ENCODE data around the gene GP1BB. TPM values are rescaled to one million over a fixed set of nuclear protein-coding genes. Genes with fewer than 3 reads are reported as not detected.

GP1BB gene
- polyA plus RNA-seq, 1 of the 3 experiments (the other 2 are of a cell fraction) = 1.5 TPM

DNA sequence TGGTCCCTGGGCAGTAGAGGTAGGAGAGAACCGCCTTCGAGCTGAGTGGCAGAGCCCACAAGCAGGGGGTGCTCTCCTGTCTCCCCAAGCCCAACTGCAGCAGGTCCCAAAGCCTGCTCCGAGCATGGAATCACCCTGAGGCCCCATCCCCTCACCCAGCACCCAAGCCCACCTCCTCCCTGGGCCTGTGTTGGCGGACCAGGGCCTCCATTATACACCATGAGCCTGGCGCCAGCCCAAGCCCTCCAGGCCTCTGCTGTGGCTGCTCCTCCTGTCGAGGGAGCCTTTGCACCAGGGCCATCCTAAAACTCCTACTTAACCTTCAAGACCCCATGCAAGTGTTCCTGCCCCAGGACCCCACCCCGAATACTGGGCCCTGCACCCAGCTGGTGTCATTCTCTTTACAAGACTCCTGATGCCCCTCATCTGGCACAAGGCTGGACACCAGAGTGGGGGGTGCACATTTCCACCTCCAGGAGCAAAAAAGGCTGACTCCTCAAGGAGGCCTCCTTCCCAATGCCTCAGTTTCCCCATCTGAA, 16.6 kb downstream of the GP1BB start:
- H3K9me3 ChIP-seq = no peaks in the 10 kb centered on the region
- CTCF ChIA-PET = interaction anchor here (1.4 to 5.1 kb wide), 4 partner anchors 9 to 208 kb away, joined by 5 to 49 read pairs (median 7); no protein-coding TSS in a partner anchor
- WGBS (ENCODE audit: low lambda C conversion rate) = 76% methylated on average over 4 of the region's 7 CpGs

DNA sequence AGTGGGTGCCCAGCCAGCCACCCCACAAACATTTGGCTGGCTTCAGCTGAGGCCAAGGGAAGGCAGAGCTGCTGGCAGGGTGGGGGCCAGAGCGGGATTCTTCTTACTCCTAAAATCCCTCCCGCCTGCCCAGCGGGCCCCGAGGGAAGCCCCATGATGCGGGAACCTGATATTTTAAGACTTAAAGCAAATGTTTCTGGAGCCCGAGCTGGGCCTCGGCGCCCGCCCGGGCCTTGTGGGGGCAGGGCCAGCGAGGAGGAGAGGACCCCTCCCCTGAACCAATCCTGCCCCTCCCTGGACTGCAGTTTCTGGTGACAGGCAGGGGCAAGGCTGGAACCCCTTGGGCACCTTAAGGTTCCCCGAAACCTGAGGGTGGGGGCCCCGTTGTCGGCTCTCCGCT, 17.2 kb downstream of the GP1BB start:
- no peak for TF ChIP-seq NRF1 (IDR thresholded peaks at IDR 0.05; ENCODE audit: low read depth, low read length)
- TF ChIP-seq, protein P1, sequence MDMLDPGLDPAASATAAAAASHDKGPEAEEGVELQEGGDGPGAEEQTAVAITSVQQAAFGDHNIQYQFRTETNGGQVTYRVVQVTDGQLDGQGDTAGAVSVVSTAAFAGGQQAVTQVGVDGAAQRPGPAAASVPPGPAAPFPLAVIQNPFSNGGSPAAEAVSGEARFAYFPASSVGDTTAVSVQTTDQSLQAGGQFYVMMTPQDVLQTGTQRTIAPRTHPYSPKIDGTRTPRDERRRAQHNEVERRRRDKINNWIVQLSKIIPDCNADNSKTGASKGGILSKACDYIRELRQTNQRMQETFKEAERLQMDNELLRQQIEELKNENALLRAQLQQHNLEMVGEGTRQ (IDR thresholded peaks at IDR 0.05; ENCODE audit: borderline replicate concordance, low read depth, low read length) = no peak
- no peak for TF ChIP-seq RCOR1 (IDR thresholded peaks at IDR 0.05; ENCODE audit: low read length)
- no peak for TF ChIP-seq POLR2AphosphoS5 (IDR thresholded peaks at IDR 0.05; ENCODE audit: low read depth, low read length)
- TF ChIP-seq, protein P2, sequence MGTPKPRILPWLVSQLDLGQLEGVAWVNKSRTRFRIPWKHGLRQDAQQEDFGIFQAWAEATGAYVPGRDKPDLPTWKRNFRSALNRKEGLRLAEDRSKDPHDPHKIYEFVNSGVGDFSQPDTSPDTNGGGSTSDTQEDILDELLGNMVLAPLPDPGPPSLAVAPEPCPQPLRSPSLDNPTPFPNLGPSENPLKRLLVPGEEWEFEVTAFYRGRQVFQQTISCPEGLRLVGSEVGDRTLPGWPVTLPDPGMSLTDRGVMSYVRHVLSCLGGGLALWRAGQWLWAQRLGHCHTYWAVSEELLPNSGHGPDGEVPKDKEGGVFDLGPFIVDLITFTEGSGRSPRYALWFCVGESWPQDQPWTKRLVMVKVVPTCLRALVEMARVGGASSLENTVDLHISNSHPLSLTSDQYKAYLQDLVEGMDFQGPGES (IDR thresholded peaks at IDR 0.05; ENCODE audit: low read depth, low read length) = no peak
- no peak for TF ChIP-seq TEAD4 (IDR thresholded peaks at IDR 0.05; ENCODE audit: borderline replicate concordance, insufficient read depth)
- TF ChIP-seq SIN3A (IDR thresholded peaks at IDR 0.05; ENCODE audit: borderline replicate concordance, low read depth, low read length) = no peak
- TF ChIP-seq RFX5 (IDR thresholded peaks at IDR 0.05; ENCODE audit: low read length) = no peak
- no peak for TF ChIP-seq RAD21 (IDR thresholded peaks at IDR 0.05; ENCODE audit: low read length)
- H3K27me3 ChIP-seq (ENCODE audit: insufficient read depth) = no peaks in the 10 kb centered on the region
- H3F3A ChIP-seq (replicated peaks; ENCODE audit: insufficient read depth) = no peaks in the 10 kb centered on the region
- POLR2A ChIA-PET = no interaction called here
- WGBS (ENCODE audit: low lambda C conversion rate) = 87% methylated on average over 3 of the region's 15 CpGs
- H3K9me2 ChIP-seq = no peaks in the 10 kb centered on the region
- H3K79me2 ChIP-seq (ENCODE audit: insufficient read depth) = no peaks in the 10 kb centered on the region
- DNase-seq = no peak
- H2AFZ ChIP-seq (ENCODE audit: low read depth) = no peak overlapping the region
- H3K4me2 ChIP-seq = no peak overlapping the region
- H3K4me1 ChIP-seq (ENCODE audit: control insufficient read depth in 1 of 2, insufficient read depth in 2 of 2, low read depth in 1 of 2, low read length in 1 of 2) = peaks cover 0 to 12% of the 10 kb centered on the region in 2 experiments; a peak in 1 of 4 replicates
- no peak overlapping the region for H3K27ac ChIP-seq (ENCODE audit: low read depth in 2 of 2, low read length in 1 of 2)
- CTCF ChIA-PET = interaction anchor here (1.4 to 5.1 kb wide), 5 partner anchors 10 to 207 kb away, joined by 3 to 49 read pairs (median 5); no protein-coding TSS in a partner anchor
- H3K4me3 ChIP-seq (ENCODE audit: low read depth in 2 of 2, low read length in 1 of 2) = no peak overlapping the region
- H3K9me3 ChIP-seq = no peaks in the 10 kb centered on the region
- H3K36me3 ChIP-seq (replicated peaks in 1 of 2; ENCODE audit: control insufficient read depth in 1 of 2, insufficient read depth in 2 of 2, low read length in 1 of 2) = no peaks in the 10 kb centered on the region
- H4K20me1 ChIP-seq (ENCODE audit: insufficient read depth) = no peaks in the 10 kb centered on the region
- no peak overlapping the region for H3K9ac ChIP-seq

More for the DNA sequence above, 16.6 kb downstream of the GP1BB start:
- Histone ChIP-seq H3K27ac (ENCODE audit: low read depth in 2 of 2, low read length in 1 of 2) (no peak overlapping the region), H3K27me3 (ENCODE audit: insufficient read depth) (no peaks in the 10 kb centered on the region), H3K9ac (no peak overlapping the region), H3F3A (replicated peaks; ENCODE audit: insufficient read depth) (no peaks in the 10 kb centered on the region), H3K79me2 (ENCODE audit: insufficient read depth) (no peaks in the 10 kb centered on the region), H2AFZ (ENCODE audit: low read depth) (no peak overlapping the region), H4K20me1 (ENCODE audit: insufficient read depth) (no peaks in the 10 kb centered on the region), H3K4me1 (ENCODE audit: control insufficient read depth in 1 of 2, insufficient read depth in 2 of 2, low read depth in 1 of 2, low read length in 1 of 2) (peaks cover 0 to 8% of the 10 kb centered on the region in 2 experiments; a peak in 1 of 4 replicates), H3K9me2 (no peaks in the 10 kb centered on the region), H3K4me3 (ENCODE audit: low read depth in 2 of 2, low read length in 1 of 2) (no peak overlapping the region), H3K36me3 (replicated peaks in 1 of 2; ENCODE audit: control insufficient read depth in 1 of 2, insufficient read depth in 2 of 2, low read length in 1 of 2) (no peaks in the 10 kb centered on the region), H3K4me2 (no peak overlapping the region)
- no peak for DNase-seq
- TF ChIP-seq, protein P2 (IDR thresholded peaks at IDR 0.05; ENCODE audit: low read depth, low read length) = no peak
- TF ChIP-seq GATA2 (CRISPR knock-in tag; IDR thresholded peaks at IDR 0.05) = no peak
- POLR2A ChIA-PET = no interaction called here

Measured in SK-N-SH (cell line).